Head of caudate nucleus (tissue), 42 donors: ENCODE results near the gene PCDHGA3.
A peak's percentile ranks its signal among the peaks of the same experiment; 100 is the strongest.
"Not testable (repeated sequence)": the region's sequence is repeated elsewhere in the genome, so short reads cannot be mapped to it uniquely, and the experiment has no call there.

Experiments used
- DNase-seq, 42 donors: peaks; one replicate each; pipeline versions ENCODE4 v3.0.0 to v3.0.0-alpha.2; 2020 to 2021; ENCODE audit warnings: mixed read lengths in 7 of 42
- intact Hi-C: fragments of 100-400 bp; cut with DNase I; formaldehyde crosslinking; loops from one replicate; pipeline ENCODE4 v1.15.0; 2022

PCDHGA3 gene

GRCh38 chr5:141343953-141344463 is 379 bp downstream of the PCDHGA3 start:
- DNase-seq = no peak
- intact Hi-C loops = no loop called here

GRCh38 chr5:141345327-141345726 is 1.7 kb downstream of the PCDHGA3 start:
- intact Hi-C loops = no loop called here
- no peak for DNase-seq

- intact Hi-C loops, DNase-seq: not testable (repeated sequence)
These were observed 2.4 kb downstream of the PCDHGA3 start for GRCh38 chr5:141346017-141346416.

- DNase-seq = peak in 13 of 42 donors; percentile 17 to 70 (median 37)
- intact Hi-C loops = no loop called here
These were observed 6.4 kb downstream of the PCDHGA3 start, which contains the start of gene PCDHGB1 for GRCh38 chr5:141349917-141350619. TSS of gene PCDHGB1 (plus strand) at chr5:141350099. CDS start at chr5:141350261, 162 bp downstream.

- intact Hi-C loops = no loop called here
- no peak for DNase-seq
These were observed 8.0 kb downstream of the PCDHGA3 start for GRCh38 chr5:141351591-141351990.

- DNase-seq = no peak
- intact Hi-C loops = no loop called here
These were observed 11.4 kb downstream of the PCDHGA3 start, which contains the start of gene PCDHGA4 for GRCh38 chr5:141354900-141355469. TSS of gene PCDHGA4 (plus strand) at chr5:141355021. CDS start at chr5:141355108, 87 bp downstream.

- no peak for DNase-seq
- intact Hi-C loops = no loop called here
These were observed 12.0 kb downstream of the PCDHGA3 start for GRCh38 chr5:141355641-141356040.

- no peak for DNase-seq
- intact Hi-C loops = no loop called here
These were observed 12.5 kb downstream of the PCDHGA3 start for GRCh38 chr5:141356133-141356532.

GRCh38 chr5:141356950-141357349 is 13.3 kb downstream of the PCDHGA3 start:
- no peak for DNase-seq
- intact Hi-C loops = no loop called here

GRCh38 chr5:141359790-141360426 is 16.3 kb downstream of the PCDHGA3 start, which contains the start of gene PCDHGB2:
TSS of gene PCDHGB2 (plus strand) at chr5:141359994. CDS start at chr5:141360136, 142 bp downstream.
- DNase-seq = peak in 1 of 42 donors; percentile 28
- intact Hi-C loops = no loop called here

- intact Hi-C loops = no loop called here
These were observed 17.1 kb downstream of the PCDHGA3 start for GRCh38 chr5:141360685-141361084.

GRCh38 chr5:141362719-141363118 is 19.1 kb downstream of the PCDHGA3 start:
- no peak for DNase-seq
- intact Hi-C loops = no loop called here

More at GRCh38 chr5:141360685-141361084, 17.1 kb downstream of the PCDHGA3 start:
- no peak for DNase-seq

GRCh38 chr5:141363952-141364660 is 20.5 kb downstream of the PCDHGA3 start, which contains the start of gene PCDHGA5:
TSS of gene PCDHGA5 (plus strand) at chr5:141364162. CDS start at chr5:141364331, 169 bp downstream.
- intact Hi-C loops = no loop called here
- DNase-seq = no peak

- intact Hi-C loops = no loop called here
- no peak for DNase-seq
These were observed 22.6 kb downstream of the PCDHGA3 start for GRCh38 chr5:141366016-141366896.

- DNase-seq = peak in 9 of 42 donors; percentile 9 to 63 (median 25)
- intact Hi-C loops = no loop called here
These were observed 26.6 kb downstream of the PCDHGA3 start, which contains the start of gene PCDHGB3 for GRCh38 chr5:141369994-141370848. TSS of gene PCDHGB3 (plus strand) at chr5:141370242. CDS start at chr5:141370395, 153 bp downstream.

GRCh38 chr5:141371572-141372475 is 28.2 kb downstream of the PCDHGA3 start:
- DNase-seq = no peak
- intact Hi-C loops = no loop called here
